ENCODE measurements around the gene CACNA2D2. TPM values are rescaled to one million over a fixed set of nuclear protein-coding genes. Genes with fewer than 3 reads are reported as not detected.

Gene CACNA2D2
- total RNA-seq, 2 donors from 2014 or later, result 5.6 to 9.1 TPM

DNA sequence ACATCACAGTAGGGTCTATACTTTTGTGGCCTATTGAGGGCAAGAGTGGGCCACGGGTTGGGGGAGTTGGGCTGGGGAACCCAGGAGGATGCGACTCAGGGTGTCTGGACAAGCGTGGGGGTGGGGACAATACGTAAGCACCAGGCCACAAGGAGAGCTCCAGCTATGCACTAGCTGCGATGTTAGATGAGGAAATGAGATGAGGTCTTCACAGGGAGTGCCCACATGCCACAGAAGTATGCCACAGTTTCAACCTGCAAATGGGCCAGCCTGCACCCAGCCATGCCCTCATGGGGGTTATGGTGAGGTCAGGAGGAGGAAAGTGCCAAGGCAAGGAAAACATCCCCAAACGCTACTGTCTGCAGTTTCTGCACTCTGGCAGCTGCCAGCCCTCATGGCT is 30.5 kb downstream of the CACNA2D2 start:
- intact Hi-C loops (cut with DNase I), result no loop called here
- Histone ChIP-seq H3K4me1 (replicated peaks) (no peaks in the 10 kb centered on the region), H3K9me3 (no peaks in the 10 kb centered on the region), H3K27me3 (replicated peaks; ENCODE audit: insufficient read depth) (no peaks in the 10 kb centered on the region), H3K4me3 (no peak overlapping the region), H3K36me3 (no peaks in the 10 kb centered on the region), H3K27ac (no peak overlapping the region)
- no peak for DNase-seq (ENCODE audit: low spot score)
- WGBS, result 80% methylated on average over 6 of the region's 6 CpGs
- TF ChIP-seq, protein P1, sequence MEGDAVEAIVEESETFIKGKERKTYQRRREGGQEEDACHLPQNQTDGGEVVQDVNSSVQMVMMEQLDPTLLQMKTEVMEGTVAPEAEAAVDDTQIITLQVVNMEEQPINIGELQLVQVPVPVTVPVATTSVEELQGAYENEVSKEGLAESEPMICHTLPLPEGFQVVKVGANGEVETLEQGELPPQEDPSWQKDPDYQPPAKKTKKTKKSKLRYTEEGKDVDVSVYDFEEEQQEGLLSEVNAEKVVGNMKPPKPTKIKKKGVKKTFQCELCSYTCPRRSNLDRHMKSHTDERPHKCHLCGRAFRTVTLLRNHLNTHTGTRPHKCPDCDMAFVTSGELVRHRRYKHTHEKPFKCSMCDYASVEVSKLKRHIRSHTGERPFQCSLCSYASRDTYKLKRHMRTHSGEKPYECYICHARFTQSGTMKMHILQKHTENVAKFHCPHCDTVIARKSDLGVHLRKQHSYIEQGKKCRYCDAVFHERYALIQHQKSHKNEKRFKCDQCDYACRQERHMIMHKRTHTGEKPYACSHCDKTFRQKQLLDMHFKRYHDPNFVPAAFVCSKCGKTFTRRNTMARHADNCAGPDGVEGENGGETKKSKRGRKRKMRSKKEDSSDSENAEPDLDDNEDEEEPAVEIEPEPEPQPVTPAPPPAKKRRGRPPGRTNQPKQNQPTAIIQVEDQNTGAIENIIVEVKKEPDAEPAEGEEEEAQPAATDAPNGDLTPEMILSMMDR (IDR thresholded peaks at IDR 0.05), result no peak
- no peak for TF ChIP-seq POLR2A (IDR thresholded peaks at IDR 0.05)
- TF ChIP-seq POLR2AphosphoS5 (IDR thresholded peaks at IDR 0.05), result no peak

DNA sequence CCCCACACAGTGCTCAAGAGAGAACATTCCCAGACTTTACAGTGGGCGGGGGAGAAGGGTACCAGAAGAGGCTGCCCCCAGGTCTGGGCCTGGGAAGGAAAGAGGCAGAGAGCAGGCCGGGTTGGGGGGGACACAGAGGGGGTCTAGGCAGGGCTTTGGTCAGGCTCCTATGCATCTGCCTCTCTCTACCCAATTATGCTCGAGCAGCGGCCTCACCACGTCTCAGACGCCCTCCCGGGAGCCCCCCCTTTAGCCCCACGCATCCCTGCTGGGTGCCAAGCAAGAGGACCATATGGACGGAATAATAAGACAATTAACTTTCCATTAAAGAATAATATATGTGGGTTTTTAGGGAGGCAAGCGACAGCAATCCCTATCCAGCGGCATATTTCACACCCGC is 32.8 kb downstream of the CACNA2D2 start:
- H3K4me1 ChIP-seq (replicated peaks), result no peaks in the 10 kb centered on the region
- H3K9me3 ChIP-seq, result no peaks in the 10 kb centered on the region
- no peaks in the 10 kb centered on the region for H3K27me3 ChIP-seq (replicated peaks; ENCODE audit: insufficient read depth)
- intact Hi-C loops (cut with DNase I), result no loop called here
- no peak overlapping the region for H3K4me3 ChIP-seq
- H3K36me3 ChIP-seq, result no peaks in the 10 kb centered on the region
- no peak for TF ChIP-seq POLR2A (IDR thresholded peaks at IDR 0.05)
- TF ChIP-seq, protein P1 (IDR thresholded peaks at IDR 0.05), result no peak
- TF ChIP-seq POLR2AphosphoS5 (IDR thresholded peaks at IDR 0.05), result no peak
- 88% methylated on average over 12 of the region's 12 CpGs for WGBS
- DNase-seq (ENCODE audit: low spot score), result no peak
- no peak overlapping the region for H3K27ac ChIP-seq

GRCh38 chr3:50467919-50468318 is 35.5 kb downstream of the CACNA2D2 start:
- H3K27me3 ChIP-seq (replicated peaks; ENCODE audit: insufficient read depth), result no peaks in the 10 kb centered on the region
- no peaks in the 10 kb centered on the region for H3K9me3 ChIP-seq
- no peak for TF ChIP-seq POLR2A (IDR thresholded peaks at IDR 0.05)
- TF ChIP-seq, protein P1 (IDR thresholded peaks at IDR 0.05), result no peak
- TF ChIP-seq POLR2AphosphoS5 (IDR thresholded peaks at IDR 0.05), result no peak
- H3K4me1 ChIP-seq (replicated peaks), result no peaks in the 10 kb centered on the region
- H3K36me3 ChIP-seq, result no peaks in the 10 kb centered on the region
- H3K27ac ChIP-seq, result no peak overlapping the region
- DNase-seq (ENCODE audit: low spot score), result no peak
- WGBS, result 73% methylated on average over 10 of the region's 10 CpGs
- intact Hi-C loops (cut with DNase I), result no loop called here
- no peak overlapping the region for H3K4me3 ChIP-seq

- TF ChIP-seq POLR2AphosphoS5 (IDR thresholded peaks at IDR 0.05), result no peak
- TF ChIP-seq, protein P1 (IDR thresholded peaks at IDR 0.05), result no peak
- TF ChIP-seq POLR2A (IDR thresholded peaks at IDR 0.05), result no peak
- Histone ChIP-seq H3K27me3 (replicated peaks; ENCODE audit: insufficient read depth) (no peaks in the 10 kb centered on the region), H3K4me3 (no peak overlapping the region), H3K36me3 (no peaks in the 10 kb centered on the region), H3K9me3 (no peaks in the 10 kb centered on the region), H3K4me1 (replicated peaks) (no peaks in the 10 kb centered on the region), H3K27ac (no peak overlapping the region)
- intact Hi-C loops (cut with DNase I), result no loop called here
- no peak for DNase-seq (ENCODE audit: low spot score)
- WGBS, result 89% methylated on average over 6 of the region's 6 CpGs
Measured at GRCh38 chr3:50466177-50466576, 37.3 kb downstream of the CACNA2D2 start.

DNA sequence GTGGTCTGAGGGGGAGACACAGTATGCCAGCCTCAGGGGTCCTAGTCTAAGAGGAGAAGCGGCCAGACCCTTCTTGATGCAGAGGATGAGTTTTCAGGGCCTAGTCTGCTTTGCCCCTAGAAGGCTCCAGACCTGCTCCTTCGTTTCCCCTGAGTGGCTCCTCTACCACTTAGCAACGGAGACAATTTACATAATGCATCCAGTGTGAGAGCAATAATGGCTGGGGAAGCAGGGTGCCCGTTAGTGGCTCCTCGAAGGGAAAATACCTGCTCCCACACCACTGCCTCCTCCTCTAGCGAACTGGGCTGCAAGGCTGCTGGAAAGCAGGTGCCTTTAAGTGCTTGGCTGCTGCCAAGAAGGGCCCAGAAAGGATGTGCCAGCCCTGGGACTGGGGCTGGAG is 38.9 kb downstream of the CACNA2D2 start:
- Histone ChIP-seq H3K4me1 (replicated peaks) (no peaks in the 10 kb centered on the region), H3K36me3 (no peaks in the 10 kb centered on the region), H3K9me3 (no peaks in the 10 kb centered on the region), H3K27me3 (replicated peaks; ENCODE audit: insufficient read depth) (no peaks in the 10 kb centered on the region), H3K27ac (no peak overlapping the region), H3K4me3 (no peak overlapping the region)
- DNase-seq (ENCODE audit: low spot score), result no peak
- intact Hi-C loops (cut with DNase I), result no loop called here
- TF ChIP-seq POLR2AphosphoS5 (IDR thresholded peaks at IDR 0.05) (no peak), POLR2A (IDR thresholded peaks at IDR 0.05) (no peak)
- TF ChIP-seq, protein P1 (IDR thresholded peaks at IDR 0.05), result no peak
- whole genome bisulfite sequencing, result 76% methylated on average over 6 of the region's 6 CpGs

All from prostate gland (tissue), 2 donors.